NCI-H2227 (cell line): Measurements from ENCODE around the gene PHLDB2.

ENCODE experiments used
- DNase-seq: peaks from one replicate; lab custom pipeline; 2025; ENCODE audit not compliant: unreplicated experiment; lab: John Stamatoyannopoulos, UW

The PHLDB2 gene

GRCh38 chr3:111956995-111957734, 98.1 kb downstream of the PHLDB2 start:
- DNase-seq: no peak

GRCh38 chr3:111961461-111962164, 102.5 kb downstream of the PHLDB2 start:
- DNase-seq: no peak

GRCh38 chr3:111963424-111963823, 104.4 kb downstream of the PHLDB2 start:
- DNase-seq: no peak

- DNase-seq: no peak
These were observed 106.4 kb downstream of the PHLDB2 start for GRCh38 chr3:111965484-111965883.

- DNase-seq: no peak
These were observed 108.0 kb downstream of the PHLDB2 start for GRCh38 chr3:111967068-111967467.

GRCh38 chr3:111967651-111968274, 108.7 kb downstream of the PHLDB2 start:
- DNase-seq: peak; percentile 64

GRCh38 chr3:111968319-111969054, 109.4 kb downstream of the PHLDB2 start:
- no peak for DNase-seq

GRCh38 chr3:111970376-111970775, 111.3 kb downstream of the PHLDB2 start:
- DNase-seq: no peak

GRCh38 chr3:111971533-111972130, 112.6 kb downstream of the PHLDB2 start:
- peak; percentile 39 for DNase-seq

- no peak for DNase-seq
These were observed 113.8 kb downstream of the PHLDB2 start for GRCh38 chr3:111972891-111973290.

- DNase-seq: no peak
These were observed 116.1 kb downstream of the PHLDB2 start for GRCh38 chr3:111975131-111975530.

GRCh38 chr3:111976254-111976653, 117.2 kb downstream of the PHLDB2 start:
- DNase-seq: no peak

GRCh38 chr3:111978583-111979433, 119.7 kb downstream of the PHLDB2 start, which contains the start of gene ABHD10:
TSS of gene ABHD10 (plus strand) at chr3:111979026. CDS start at chr3:111979062, 36 bp downstream.
- peak; percentile 98 for DNase-seq

- no peak for DNase-seq
These were observed 120.5 kb downstream of the PHLDB2 start for GRCh38 chr3:111979434-111980038.

GRCh38 chr3:111980716-111981456, 121.8 kb downstream of the PHLDB2 start:
- no peak for DNase-seq

- DNase-seq: no peak
These were observed 122.3 kb downstream of the PHLDB2 start for GRCh38 chr3:111981457-111981763.

- no peak for DNase-seq
These were observed 125.7 kb downstream of the PHLDB2 start for GRCh38 chr3:111984636-111985298.

- no peak for DNase-seq
These were observed 127.7 kb downstream of the PHLDB2 start for GRCh38 chr3:111986800-111987199.
